T-helper 2 cell treated with Interferon-gamma antibody and Interleukin-4, amounts not matched to agents 5 μg/mL and 100 μg/mL, for 36 hours (primary cell): ENCODE results near the gene SHISAL2B.
A peak's percentile ranks its signal among the peaks of the same experiment; 100 is the strongest.

Experiments
- DNase-seq: peaks from one replicate; pipeline ENCODE4 v3.0.0; 2021; ENCODE audit warnings: low spot score
- H3K27ac Mint-ChIP-seq: one replicate; pipeline ENCODE4 v1.8.0; 2021; ENCODE audit warnings: mild to moderate bottlenecking, mixed read lengths
- H3K27me3 Mint-ChIP-seq: one replicate; pipeline ENCODE4 v1.8.0; 2021; ENCODE audit warnings: low read depth, mixed read lengths
- H3K36me3 Mint-ChIP-seq: one replicate; pipeline ENCODE4 v1.8.0; 2021; ENCODE audit warnings: low read depth, mixed read lengths
- H3K4me1 Mint-ChIP-seq: one replicate; pipeline ENCODE4 v1.8.0; 2021; ENCODE audit warnings: low read depth, mixed read lengths
- H3K4me3 Mint-ChIP-seq: one replicate; pipeline ENCODE4 v1.8.0; 2022; ENCODE audit warnings: mild to moderate bottlenecking, moderate library complexity, mixed read lengths
- H3K9me3 Mint-ChIP-seq: one replicate; pipeline ENCODE4 v1.8.0; 2021; ENCODE audit warnings: mixed read lengths

The SHISAL2B gene

DNA sequence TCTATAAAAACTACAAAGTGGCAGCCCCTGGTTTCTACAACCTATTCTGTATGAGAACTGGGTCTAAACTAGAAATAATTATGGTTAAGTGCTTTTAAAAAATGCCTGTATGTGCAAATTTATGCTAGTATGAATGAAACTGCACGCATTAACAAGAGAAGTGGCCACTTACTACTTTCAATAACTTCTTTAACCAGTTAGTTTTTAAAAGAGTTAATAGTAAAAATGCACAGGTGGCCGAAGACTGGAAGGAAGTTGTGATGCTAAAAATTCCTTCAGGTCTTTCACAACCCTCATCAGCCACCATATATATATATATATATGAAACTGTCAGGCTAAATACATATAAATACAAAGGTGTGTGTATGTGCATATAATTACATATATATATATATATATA lies 36.8 kb downstream of the SHISAL2B start:
- Mint-ChIP-seq H3K27me3 (no peaks in the 10 kb centered on the region), H3K36me3 (peaks cover 27% of the 10 kb centered on the region)

GRCh38 chr5:64742411-64742810 lies 52.1 kb downstream of the SHISAL2B start:
- no peak overlapping the region for H3K4me3 Mint-ChIP-seq
- DNase-seq: no peak
- peaks cover 11% of the 10 kb centered on the region for H3K36me3 Mint-ChIP-seq
- no peaks in the 10 kb centered on the region for H3K9me3 Mint-ChIP-seq
- H3K27me3 Mint-ChIP-seq: no peaks in the 10 kb centered on the region
- H3K27ac Mint-ChIP-seq: no peak overlapping the region
- no peaks in the 10 kb centered on the region for H3K4me1 Mint-ChIP-seq

More for the DNA sequence above, 36.8 kb downstream of the SHISAL2B start:
- H3K9me3 Mint-ChIP-seq: no peaks in the 10 kb centered on the region
- no peak for DNase-seq
- no peak overlapping the region for H3K4me3 Mint-ChIP-seq
- H3K27ac Mint-ChIP-seq: no peak overlapping the region
- peaks cover 7% of the 10 kb centered on the region for H3K4me1 Mint-ChIP-seq

GRCh38 chr5:64742821-64743220 lies 52.5 kb downstream of the SHISAL2B start:
- H3K9me3 Mint-ChIP-seq: no peaks in the 10 kb centered on the region
- H3K27ac Mint-ChIP-seq: no peak overlapping the region
- no peaks in the 10 kb centered on the region for H3K27me3 Mint-ChIP-seq
- DNase-seq: no peak
- no peaks in the 10 kb centered on the region for H3K4me1 Mint-ChIP-seq
- peaks cover 9% of the 10 kb centered on the region for H3K36me3 Mint-ChIP-seq
- H3K4me3 Mint-ChIP-seq: no peak overlapping the region

DNA sequence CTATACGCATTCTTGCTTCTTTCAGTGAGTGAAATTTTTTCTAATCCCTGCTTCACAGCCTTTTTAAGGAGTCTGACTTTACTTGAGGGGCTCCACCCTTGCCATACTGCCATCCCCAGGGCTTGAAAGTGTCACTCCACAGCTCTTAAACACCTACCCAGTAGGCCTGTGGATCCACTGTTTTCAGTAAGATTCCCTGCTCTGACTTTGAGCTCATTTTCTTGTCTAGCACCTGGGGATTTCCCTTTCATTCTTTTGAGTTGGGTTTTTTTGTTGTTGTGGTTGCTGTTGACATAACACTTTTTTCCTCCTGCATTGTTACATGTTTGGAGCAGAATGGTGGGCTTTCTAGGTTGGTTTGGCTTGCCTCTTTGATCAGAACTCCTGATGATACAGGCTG lies 54.6 kb downstream of the SHISAL2B start:
- H3K4me1 Mint-ChIP-seq: peaks cover 2% of the 10 kb centered on the region
- H3K9me3 Mint-ChIP-seq: no peaks in the 10 kb centered on the region
- no peak for DNase-seq
- H3K36me3 Mint-ChIP-seq: peaks cover 3% of the 10 kb centered on the region
- H3K4me3 Mint-ChIP-seq: no peak overlapping the region
- no peak overlapping the region for H3K27ac Mint-ChIP-seq
- no peaks in the 10 kb centered on the region for H3K27me3 Mint-ChIP-seq

DNA sequence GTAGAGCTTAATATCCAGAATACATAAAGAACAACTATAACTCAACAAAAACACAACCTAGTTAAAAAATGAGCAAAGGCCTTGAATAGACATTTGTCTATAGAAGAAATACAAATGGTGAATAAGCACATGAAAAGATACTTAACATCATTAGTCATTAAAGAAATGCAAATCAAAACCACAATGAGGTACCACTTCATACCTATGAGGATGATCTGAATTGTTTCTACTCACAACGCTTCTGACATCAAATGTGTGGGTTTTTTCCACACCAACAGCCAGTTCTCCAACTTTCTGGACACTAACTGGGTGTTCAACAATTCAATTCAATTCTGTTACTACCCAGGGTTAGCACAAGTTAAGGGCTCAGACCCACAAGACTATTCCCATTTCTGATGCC lies 56.1 kb downstream of the SHISAL2B start:
- peaks cover 2% of the 10 kb centered on the region for H3K4me1 Mint-ChIP-seq
- H3K36me3 Mint-ChIP-seq: no peaks in the 10 kb centered on the region
- DNase-seq: no peak
- H3K27ac Mint-ChIP-seq: no peak overlapping the region
- no peaks in the 10 kb centered on the region for H3K9me3 Mint-ChIP-seq
- no peaks in the 10 kb centered on the region for H3K27me3 Mint-ChIP-seq
- H3K4me3 Mint-ChIP-seq: no peak overlapping the region

DNA sequence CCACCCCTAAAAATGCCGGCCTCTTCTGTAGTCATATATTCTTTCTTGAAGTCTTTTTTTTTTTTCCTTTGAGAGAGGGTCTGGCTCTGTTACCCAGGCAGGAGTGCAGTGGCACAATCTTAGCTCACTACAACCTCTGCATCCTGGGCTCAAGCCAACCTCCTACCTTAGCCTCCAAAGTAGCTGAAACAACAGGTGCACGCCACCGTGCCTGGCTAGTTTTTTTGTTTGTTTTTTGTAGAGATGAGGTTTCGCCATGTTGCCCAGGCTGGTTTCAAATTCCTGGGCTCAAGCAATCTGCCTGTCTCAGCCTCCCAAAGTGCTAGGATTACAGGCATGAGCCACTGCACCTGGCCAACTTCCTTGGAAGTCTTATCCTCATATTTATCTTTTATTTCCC lies 59.1 kb downstream of the SHISAL2B start:
- H3K36me3 Mint-ChIP-seq: peaks cover 2% of the 10 kb centered on the region
- no peaks in the 10 kb centered on the region for H3K9me3 Mint-ChIP-seq
- H3K27ac Mint-ChIP-seq: no peak overlapping the region
- H3K4me3 Mint-ChIP-seq: no peak overlapping the region
- H3K4me1 Mint-ChIP-seq: peaks cover 2% of the 10 kb centered on the region
- H3K27me3 Mint-ChIP-seq: no peaks in the 10 kb centered on the region
- DNase-seq: no peak

- Mint-ChIP-seq H3K9me3 (no peaks in the 10 kb centered on the region), H3K27ac (no peak overlapping the region), H3K4me1 (peaks cover 2% of the 10 kb centered on the region), H3K4me3 (no peak overlapping the region), H3K36me3 (peaks cover 2% of the 10 kb centered on the region), H3K27me3 (no peaks in the 10 kb centered on the region)
- DNase-seq: no peak
Measured at GRCh38 chr5:64754066-64754465, 63.8 kb downstream of the SHISAL2B start.

DNA sequence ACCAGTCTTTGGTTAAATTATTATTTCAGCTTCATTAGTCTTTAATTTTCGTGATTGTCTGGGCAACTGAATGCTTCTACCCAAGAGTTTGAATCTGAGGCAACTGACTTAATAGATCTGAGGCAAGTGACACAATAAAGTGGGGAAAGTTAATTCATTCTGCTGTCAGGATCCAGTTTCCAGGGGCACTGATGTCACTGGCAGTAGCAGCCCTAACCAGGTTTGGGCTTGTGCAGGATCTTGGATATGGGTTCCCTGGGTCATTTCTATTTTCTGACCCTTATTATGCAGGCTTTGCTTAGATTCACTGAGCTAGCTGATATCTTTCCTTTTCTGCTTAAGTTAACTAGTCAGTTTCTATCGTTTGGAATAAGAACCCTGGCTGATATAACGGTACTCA lies 68.6 kb downstream of the SHISAL2B start:
- peaks cover 5% of the 10 kb centered on the region for H3K4me1 Mint-ChIP-seq

GRCh38 chr5:64759960-64760660 lies 69.8 kb downstream of the SHISAL2B start:
- no peaks in the 10 kb centered on the region for H3K9me3 Mint-ChIP-seq
- peaks cover 9% of the 10 kb centered on the region for H3K4me1 Mint-ChIP-seq
- H3K27me3 Mint-ChIP-seq: no peaks in the 10 kb centered on the region
- no peak for DNase-seq
- peaks cover 7% of the 10 kb centered on the region for H3K36me3 Mint-ChIP-seq
- no peak overlapping the region for H3K4me3 Mint-ChIP-seq
- H3K27ac Mint-ChIP-seq: no peak overlapping the region

More for the DNA sequence above, 68.6 kb downstream of the SHISAL2B start:
- Mint-ChIP-seq H3K4me3 (no peak overlapping the region), H3K27me3 (no peaks in the 10 kb centered on the region), H3K36me3 (peaks cover 1% of the 10 kb centered on the region), H3K27ac (no peak overlapping the region), H3K9me3 (no peaks in the 10 kb centered on the region)
- no peak for DNase-seq

DNA sequence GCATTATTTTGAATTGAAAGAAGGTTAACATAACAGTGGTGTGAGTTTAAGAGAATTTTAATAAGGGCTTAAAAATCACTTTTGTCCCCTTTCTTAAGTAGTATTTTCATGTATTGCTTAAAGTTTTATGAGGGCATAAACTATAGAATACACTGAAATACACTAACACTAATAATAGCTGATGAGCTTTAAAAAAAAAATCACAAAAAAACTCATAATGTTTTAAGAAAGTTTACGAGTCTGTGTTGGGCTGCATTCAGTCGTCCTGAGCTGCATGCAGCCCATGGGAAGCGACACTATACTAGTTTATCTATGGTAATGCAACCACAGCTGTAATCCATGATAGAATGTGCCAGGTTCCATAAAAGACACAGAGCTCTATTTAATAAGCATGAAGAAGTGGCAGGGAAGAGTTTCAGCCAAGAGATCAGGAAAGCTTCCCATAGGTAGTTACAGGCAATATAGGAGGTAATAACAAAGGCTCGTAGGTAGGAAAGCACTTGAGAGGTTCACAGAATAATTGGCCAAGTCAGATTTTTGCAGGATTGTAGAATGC lies 73.7 kb downstream of the SHISAL2B start:
- H3K4me1 Mint-ChIP-seq: peaks cover 24% of the 10 kb centered on the region
- H3K27ac Mint-ChIP-seq: no peak overlapping the region
- H3K9me3 Mint-ChIP-seq: no peaks in the 10 kb centered on the region
- H3K36me3 Mint-ChIP-seq: peaks cover 13% of the 10 kb centered on the region
- DNase-seq: no peak
- no peak overlapping the region for H3K4me3 Mint-ChIP-seq
- H3K27me3 Mint-ChIP-seq: no peaks in the 10 kb centered on the region

- peak overlapping the region; percentile 21 for H3K4me3 Mint-ChIP-seq
- no peak for DNase-seq
- H3K36me3 Mint-ChIP-seq: peaks cover 13% of the 10 kb centered on the region
- H3K27ac Mint-ChIP-seq: peak overlapping the region; percentile 55
- H3K4me1 Mint-ChIP-seq: peaks cover 32% of the 10 kb centered on the region
- no peaks in the 10 kb centered on the region for H3K9me3 Mint-ChIP-seq
- no peaks in the 10 kb centered on the region for H3K27me3 Mint-ChIP-seq
Measured at GRCh38 chr5:64765804-64766504, 75.7 kb downstream of the SHISAL2B start.

DNA sequence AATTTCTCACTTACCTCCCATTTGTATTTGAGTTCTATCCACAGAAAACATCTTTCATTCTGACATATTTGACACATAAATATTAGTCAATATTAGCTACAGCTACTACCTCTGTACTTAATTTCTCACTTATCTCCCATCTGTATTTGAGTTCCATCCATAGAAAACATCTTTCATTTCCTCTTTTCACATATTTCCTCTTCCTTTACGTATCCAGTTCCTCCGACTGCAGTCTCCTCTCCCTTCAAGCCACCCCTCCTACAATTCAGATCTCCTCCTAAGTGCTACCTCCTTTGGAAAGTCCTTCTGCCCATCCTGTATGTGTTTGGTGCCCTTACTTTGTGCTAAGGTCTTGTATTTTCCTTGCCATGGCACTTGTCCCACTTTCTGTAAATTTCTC lies 76.6 kb downstream of the SHISAL2B start:
- DNase-seq: no peak
- Mint-ChIP-seq H3K4me3 (peak overlapping the region; percentile 99), H3K4me1 (peaks cover 33% of the 10 kb centered on the region), H3K27ac (peak overlapping the region; percentile 13), H3K9me3 (no peaks in the 10 kb centered on the region), H3K27me3 (no peaks in the 10 kb centered on the region), H3K36me3 (peaks cover 12% of the 10 kb centered on the region)
